ENCODE data around the gene PEX11A. TPM values are rescaled to one million over a fixed set of nuclear protein-coding genes. Genes with fewer than 3 reads are reported as not detected.
"Not testable (repeated sequence)": the region's sequence is repeated elsewhere in the genome, so short reads cannot be mapped to it uniquely, and the experiment has no call there.

The PEX11A gene
- total RNA-seq, 4 donors from 2014 or later: 10.0 to 46.4 (median 21.8) TPM

- H3K4me3 ChIP-seq: no peak overlapping the region
- ATAC-seq: no peak
- in situ Hi-C loops (cut with MboI; ENCODE audit: low sequenced_read_pairs in 4 of 4) (no loop called here), intact Hi-C loops (cut with DNase I; ENCODE audit: low total_unique reads) (loop anchor here (10.0 kb wide), 1 partner anchor 50 kb away; no protein-coding TSS in a partner anchor)
- H3K27me3 ChIP-seq: no peaks in the 10 kb centered on the region
- no peaks in the 10 kb centered on the region for H3K36me3 ChIP-seq
- H3K9me3 ChIP-seq: no peaks in the 10 kb centered on the region
- peaks cover under 1 to 4% of the 10 kb centered on the region in 2 donors for H3K4me1 ChIP-seq
- H3K27ac ChIP-seq: no peak overlapping the region
- TF ChIP-seq POLR2A (IDR thresholded peaks at IDR 0.05): no peak
- no peak for TF ChIP-seq CTCF (IDR thresholded peaks at IDR 0.05 in 4 of 5, conservative IDR thresholded peaks at IDR 0.05 in 1 of 5)
- DNase-seq: no peak
Measured at GRCh38 chr15:89695198-89695597, 4.6 kb upstream of the PEX11A start.

DNA sequence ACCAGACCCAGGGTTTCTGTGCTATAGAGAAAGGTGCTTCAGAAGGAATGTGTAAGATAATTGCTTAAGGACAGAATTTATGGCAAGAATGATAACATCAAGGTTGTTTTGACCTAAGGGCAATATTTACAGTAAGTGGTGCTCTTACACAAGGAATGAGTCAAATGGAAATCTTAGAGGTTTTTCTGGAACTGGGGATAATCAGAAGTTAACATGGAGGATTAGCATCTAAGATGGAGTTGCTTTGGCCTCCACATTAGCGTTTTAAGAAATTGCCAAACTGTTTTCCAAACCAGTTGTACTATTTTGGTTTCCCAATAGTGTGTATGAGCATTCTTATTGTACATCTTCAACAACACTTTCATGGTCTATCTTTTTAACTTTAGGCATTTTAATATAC lies 3.1 kb upstream of the PEX11A start:
- no peak overlapping the region for H3K27ac ChIP-seq
- H3K4me3 ChIP-seq: no peak overlapping the region
- ATAC-seq (no peak), DNase-seq (no peak)
- H3K9me3 ChIP-seq: no peaks in the 10 kb centered on the region
- H3K4me1 ChIP-seq: peaks cover 12% of the 10 kb centered on the region in 2 donors
- TF ChIP-seq POLR2A (IDR thresholded peaks at IDR 0.05): no peak
- no peak for TF ChIP-seq CTCF (IDR thresholded peaks at IDR 0.05 in 4 of 5, conservative IDR thresholded peaks at IDR 0.05 in 1 of 5)
- H3K27me3 ChIP-seq: no peaks in the 10 kb centered on the region
- intact Hi-C loops (cut with DNase I; ENCODE audit: low total_unique reads): loop anchor here (10.0 kb wide), 1 partner anchor 49 kb away; no protein-coding TSS in a partner anchor
- in situ Hi-C loops (cut with MboI; ENCODE audit: low sequenced_read_pairs in 4 of 4): no loop called here
- no peaks in the 10 kb centered on the region for H3K36me3 ChIP-seq

GRCh38 chr15:89693091-89693490 lies 2.5 kb upstream of the PEX11A start:
- ATAC-seq: no peak
- H3K4me1 ChIP-seq: peaks cover 12% of the 10 kb centered on the region in 2 donors
- H3K36me3 ChIP-seq: no peaks in the 10 kb centered on the region
- no peak overlapping the region for H3K4me3 ChIP-seq
- no peak overlapping the region for H3K27ac ChIP-seq
- DNase-seq: no peak
- no peaks in the 10 kb centered on the region for H3K27me3 ChIP-seq
- in situ Hi-C loops (cut with MboI; ENCODE audit: low sequenced_read_pairs in 4 of 4) (no loop called here), intact Hi-C loops (cut with DNase I; ENCODE audit: low total_unique reads) (loop anchor here (10.0 kb wide), 1 partner anchor 48 kb away; no protein-coding TSS in a partner anchor)
- TF ChIP-seq POLR2A (IDR thresholded peaks at IDR 0.05) (no peak), CTCF (IDR thresholded peaks at IDR 0.05 in 4 of 5, conservative IDR thresholded peaks at IDR 0.05 in 1 of 5) (no peak)
- H3K9me3 ChIP-seq: no peaks in the 10 kb centered on the region

DNA sequence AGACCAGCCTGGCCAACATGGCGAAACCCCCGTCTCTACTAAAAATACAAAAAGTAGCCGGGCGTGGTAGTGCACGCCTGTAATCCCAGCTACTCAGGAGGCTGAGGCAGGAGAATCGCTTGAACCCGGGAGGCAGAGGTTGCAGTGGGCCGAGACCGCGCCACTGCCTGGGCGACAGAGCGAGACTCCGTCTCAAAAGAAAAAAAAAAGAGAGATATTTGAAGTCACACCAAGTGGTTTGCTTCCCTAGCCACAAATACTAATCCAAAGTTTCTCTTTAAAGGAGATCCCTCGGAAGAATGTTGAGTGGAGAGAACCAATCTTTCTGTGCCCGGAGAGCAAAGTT lies 651 bp downstream of the PEX11A start:
- H3K27me3 ChIP-seq; H3K36me3 ChIP-seq; H3K9me3 ChIP-seq; in situ Hi-C loops (cut with MboI; ENCODE audit: low sequenced_read_pairs in 4 of 4); DNase-seq; ATAC-seq: not testable (repeated sequence)
- Histone ChIP-seq H3K4me1 (peaks cover 12% of the 10 kb centered on the region in 2 donors), H3K27ac (peak overlapping the region; percentile 76 to 80 (median 79)), H3K4me3 (peak overlapping the region; percentile 65 to 93 (median 90))
- intact Hi-C loops (cut with DNase I; ENCODE audit: low total_unique reads): loop anchor here (10.0 kb wide), 3 partner anchors 45 to 775 kb away; partner anchors contain the start of gene MFGE8

DNA sequence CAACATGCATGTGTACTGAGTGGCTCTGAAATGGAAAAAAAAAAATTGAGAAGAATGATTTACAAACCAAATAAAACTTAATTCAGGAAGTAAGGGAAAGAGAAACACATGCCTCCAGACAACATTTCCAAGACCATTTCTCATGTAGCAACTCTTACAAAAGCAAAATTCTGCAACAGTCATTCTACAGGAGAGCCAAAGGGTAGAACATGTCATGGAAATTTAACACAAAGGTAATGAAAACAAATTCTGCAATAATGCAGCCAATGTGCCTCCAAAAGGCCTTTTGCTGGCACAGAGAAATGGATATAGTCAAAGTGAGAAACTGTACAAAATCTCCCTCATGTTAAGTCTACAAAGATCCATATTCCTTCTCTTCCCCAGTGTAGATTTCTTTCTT lies 4.0 kb downstream of the PEX11A start:
- no peak for ATAC-seq

More for the DNA sequence above, 4.0 kb downstream of the PEX11A start:
- DNase-seq: no peak
- intact Hi-C loops (cut with DNase I; ENCODE audit: low total_unique reads): loop anchor here (10.0 kb wide), 2 partner anchors 388 to 772 kb away; partner anchors contain the start of gene MFGE8
- in situ Hi-C loops (cut with MboI; ENCODE audit: low sequenced_read_pairs in 4 of 4): no loop called here
- Histone ChIP-seq H3K4me3 (no peak overlapping the region), H3K27me3 (no peaks in the 10 kb centered on the region), H3K4me1 (peaks cover 17 to 21% of the 10 kb centered on the region in 2 donors), H3K36me3 (no peaks in the 10 kb centered on the region), H3K27ac (no peak overlapping the region), H3K9me3 (no peaks in the 10 kb centered on the region)
- TF ChIP-seq CTCF (IDR thresholded peaks at IDR 0.05 in 4 of 5, conservative IDR thresholded peaks at IDR 0.05 in 1 of 5): no peak
- TF ChIP-seq POLR2A (IDR thresholded peaks at IDR 0.05): no peak

Measured in gastrocnemius medialis (tissue), 4 donors.